GM18870 (cell line): Measurements from ENCODE around the gene IL3RA.
"Not testable (repeated sequence)": the region's sequence is repeated elsewhere in the genome, so short reads cannot be mapped to it uniquely, and the experiment has no call there.

Experiments used
- ATAC-seq: cut with Tn5 transposase; IDR thresholded peaks from one replicate; pipeline ENCODE4 v1.9.1; 2021; ENCODE audit warnings: moderate library complexity; ENCODE audit not compliant: unreplicated experiment

IL3RA gene

GRCh38 chrX:1327651-1328304 lies 8.8 kb upstream of the IL3RA start:
- ATAC-seq, result no peak

DNA sequence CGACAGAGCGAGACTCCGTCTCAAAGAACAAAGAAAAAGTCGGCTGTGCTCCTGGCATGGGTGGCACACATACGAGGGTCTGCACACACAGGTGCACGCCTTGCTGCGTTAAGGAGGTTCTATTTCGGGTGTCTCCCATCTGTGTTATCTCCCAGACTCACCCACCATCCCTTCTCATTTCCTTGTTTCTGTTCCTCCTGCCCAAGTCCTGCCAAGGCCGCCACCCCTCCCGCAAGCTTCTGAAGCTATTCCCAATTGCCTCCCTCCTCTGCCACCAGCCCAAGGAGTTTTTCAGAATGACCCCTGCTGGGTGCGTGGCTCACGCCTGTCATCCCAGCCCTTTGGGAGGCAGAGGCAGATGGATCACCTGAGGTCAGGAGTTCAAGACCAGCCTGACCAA lies 6.0 kb upstream of the IL3RA start:
- ATAC-seq, result no peak

GRCh38 chrX:1332433-1332832 lies 4.2 kb upstream of the IL3RA start:
- ATAC-seq, result not testable (repeated sequence)

GRCh38 chrX:1334854-1335253 lies 1.7 kb upstream of the IL3RA start:
- ATAC-seq, result no peak

GRCh38 chrX:1336948-1337779 lies 579 bp downstream of the IL3RA start:
- ATAC-seq, result peak; percentile 33

- ATAC-seq, result no peak
Observed at GRCh38 chrX:1341545-1342184, 5.1 kb downstream of the IL3RA start.

DNA sequence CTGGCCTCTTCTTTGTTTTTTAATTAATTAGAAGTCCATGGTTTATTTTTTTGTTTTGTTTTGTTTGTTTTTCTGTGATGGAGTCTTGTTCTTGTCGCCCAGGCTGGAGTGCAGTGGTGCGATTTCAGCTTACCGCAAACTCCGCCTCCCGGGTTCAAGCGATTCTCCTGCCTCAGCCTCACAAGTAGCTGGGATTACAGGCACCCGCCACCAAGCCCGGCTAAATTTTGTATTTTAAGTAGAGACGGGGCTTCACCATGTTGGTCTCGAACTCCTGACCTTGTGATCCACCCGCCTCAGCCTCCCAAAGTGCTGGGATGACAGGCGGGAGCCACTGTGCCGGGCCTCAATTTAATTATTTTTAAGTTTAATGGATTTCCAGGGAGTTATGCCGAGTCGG lies 13.0 kb downstream of the IL3RA start:
- ATAC-seq, result not testable (repeated sequence)

DNA sequence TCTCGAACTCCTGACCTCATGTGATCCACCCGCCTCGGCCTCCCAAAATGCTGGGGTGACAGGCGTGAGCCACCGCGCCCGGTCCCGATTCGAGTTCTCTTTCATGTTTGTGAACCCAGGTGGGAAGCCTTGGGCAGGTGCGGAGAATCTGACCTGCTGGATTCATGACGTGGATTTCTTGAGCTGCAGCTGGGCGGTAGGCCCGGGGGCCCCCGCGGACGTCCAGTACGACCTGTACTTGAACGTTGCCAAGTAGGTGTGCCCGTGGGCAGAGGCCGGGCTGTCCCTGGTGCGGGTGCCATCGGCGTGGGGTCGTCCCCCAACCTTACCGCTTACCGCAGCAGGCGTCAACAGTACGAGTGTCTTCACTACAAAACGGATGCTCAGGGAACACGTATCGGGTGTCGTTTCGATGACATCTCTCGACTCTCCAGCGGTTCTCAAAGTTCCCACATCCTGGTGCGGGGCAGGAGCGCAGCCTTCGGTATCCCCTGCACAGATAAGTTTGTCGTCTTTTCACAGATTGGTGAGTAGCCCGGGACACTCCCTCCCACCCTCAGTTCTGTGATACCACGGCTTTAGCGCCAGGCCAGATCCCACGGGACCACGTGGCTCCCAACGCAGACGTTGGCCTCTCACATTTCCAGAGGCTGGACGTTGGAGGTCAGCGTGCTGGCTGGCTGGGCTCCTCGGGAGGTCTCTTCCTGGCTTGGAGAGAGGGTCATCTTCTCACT lies 15.6 kb downstream of the IL3RA start:
- ATAC-seq, result no peak

- ATAC-seq, result no peak
Observed at GRCh38 chrX:1354036-1355019, 17.7 kb downstream of the IL3RA start.

- ATAC-seq, result no peak
Observed at GRCh38 chrX:1355131-1356046, 18.8 kb downstream of the IL3RA start.

DNA sequence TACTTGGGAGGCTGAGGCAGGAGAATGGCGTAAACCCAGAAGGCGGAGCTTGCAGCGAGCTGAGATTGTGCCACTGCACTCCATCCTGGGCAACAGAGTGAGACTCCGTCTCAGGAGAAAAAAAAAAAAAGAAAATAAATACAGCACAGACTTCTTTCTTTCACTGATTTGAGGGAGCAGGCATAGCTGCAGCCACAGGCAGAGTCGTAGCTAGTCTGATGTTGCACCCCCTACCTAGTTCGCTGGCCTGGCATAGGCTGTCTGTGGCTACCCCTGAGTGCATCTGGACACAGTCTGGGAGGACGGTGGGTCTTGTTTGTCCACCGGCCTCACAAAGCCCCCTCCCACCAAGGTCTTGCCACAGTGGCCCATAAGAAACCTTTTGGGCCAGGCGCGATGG lies 21.4 kb downstream of the IL3RA start:
- ATAC-seq, result no peak

GRCh38 chrX:1358793-1359476 lies 22.4 kb downstream of the IL3RA start:
- ATAC-seq, result no peak

GRCh38 chrX:1359477-1359873 lies 22.9 kb downstream of the IL3RA start:
- ATAC-seq, result no peak

DNA sequence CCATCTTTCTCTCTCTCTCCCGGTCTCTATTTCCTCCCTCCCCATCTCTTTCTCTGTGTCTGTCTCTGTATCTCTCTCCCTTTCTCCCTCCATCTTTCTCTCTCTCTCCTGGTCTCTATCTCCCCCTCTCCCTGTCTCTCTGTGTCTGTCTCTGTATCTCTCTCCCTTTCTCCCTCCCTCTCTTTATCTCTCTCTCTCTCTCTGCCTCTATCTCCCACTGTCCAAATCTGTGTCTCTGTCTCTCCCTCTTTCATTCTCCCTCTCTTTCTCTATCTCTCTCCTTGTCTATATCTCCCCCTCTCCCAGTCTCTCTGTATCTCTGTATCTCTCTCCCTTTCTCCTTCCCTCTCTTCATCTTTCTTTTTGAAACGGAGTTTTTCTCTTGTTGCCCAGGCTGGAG lies 23.6 kb downstream of the IL3RA start:
- no peak for ATAC-seq

- ATAC-seq, result no peak
Observed at GRCh38 chrX:1361275-1361674, 24.7 kb downstream of the IL3RA start.

- ATAC-seq, result no peak
Observed at GRCh38 chrX:1361910-1362309, 25.3 kb downstream of the IL3RA start.

DNA sequence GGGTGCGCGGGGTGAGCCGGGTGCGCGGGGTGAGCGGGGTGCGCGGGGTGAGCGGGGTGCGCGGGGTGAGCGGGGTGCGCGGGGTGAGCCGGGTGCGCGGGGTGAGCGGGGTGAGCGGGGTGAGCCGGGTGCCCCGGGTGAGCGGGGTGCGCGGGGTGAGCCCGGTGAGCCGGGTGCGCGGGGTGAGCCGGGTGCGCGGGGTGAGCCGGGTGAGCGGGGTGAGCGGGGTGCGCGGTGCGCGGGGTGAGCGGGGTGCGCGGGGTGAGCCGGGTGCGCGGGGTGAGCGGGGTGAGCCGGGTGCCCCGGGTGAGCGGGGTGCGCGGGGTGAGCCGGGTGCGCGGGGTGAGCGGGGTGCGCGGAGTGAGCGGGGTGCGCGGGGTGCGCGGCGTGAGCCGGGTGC lies 29.8 kb downstream of the IL3RA start:
- not testable (repeated sequence) for ATAC-seq

DNA sequence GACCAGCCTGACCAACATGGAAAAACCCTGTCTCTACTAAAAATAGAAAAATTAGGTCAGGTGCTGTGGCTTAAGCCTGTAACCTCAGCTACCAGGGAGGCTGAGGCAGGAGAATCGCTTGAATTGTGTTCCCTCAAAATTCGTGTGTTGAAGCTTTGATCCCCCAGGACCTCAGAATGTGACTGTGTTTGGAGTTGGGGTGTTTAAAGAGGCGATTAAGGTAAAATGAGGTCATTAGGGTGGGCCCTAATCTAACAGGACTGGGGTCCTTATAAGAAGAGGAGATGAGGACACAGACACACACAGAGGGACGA lies 31.8 kb downstream of the IL3RA start:
- ATAC-seq, result no peak

GRCh38 chrX:1378306-1378759 lies 41.7 kb downstream of the IL3RA start:
- ATAC-seq, result no peak
